GM12892 (cell line): ENCODE measurements around the gene BACH1.

ENCODE experiments used
- POLR2A ChIP-seq: IDR thresholded peaks from 2 replicates; pipeline ENCODE4 v1.6.1; 2011; ENCODE audit warnings: low read depth, low read length, control low read depth
- POLR2AphosphoS5 ChIP-seq: IDR thresholded peaks from 2 replicates; pipeline ENCODE4 v1.6.1; 2011; ENCODE audit warnings: low read depth, low read length, control low read depth

DNA sequence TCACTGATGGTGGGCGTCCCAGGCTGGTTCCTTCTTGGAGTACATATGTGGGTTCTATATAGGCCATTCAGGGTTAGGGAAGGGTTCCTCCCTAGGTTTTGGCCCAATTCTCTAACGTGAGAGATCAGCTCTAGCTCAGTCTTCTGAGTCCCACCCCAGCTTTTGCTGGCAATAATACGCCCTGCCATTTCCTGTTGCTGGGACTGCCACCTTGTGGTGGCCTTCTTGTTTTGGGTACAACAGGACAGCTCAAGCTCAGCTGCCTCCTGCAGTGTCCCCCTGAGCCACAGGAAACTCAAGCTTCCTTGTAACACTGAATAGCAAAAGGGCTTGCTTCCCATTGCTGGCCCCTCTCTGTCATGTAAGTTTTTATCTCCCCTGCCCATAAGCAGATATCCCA, 77.8 kb downstream of the BACH1 start:
- TF ChIP-seq POLR2A, result no peak
- TF ChIP-seq POLR2AphosphoS5, result no peak
